HG02973 (cell line): ENCODE results near the gene LGALS9C.
"Not testable (repeated sequence)": the region's sequence is repeated elsewhere in the genome, so short reads cannot be mapped to it uniquely, and the experiment has no call there.

Experiments
- ATAC-seq: cut with Tn5 transposase; IDR thresholded peaks from one replicate; pipeline ENCODE4 v1.9.1; 2021; ENCODE audit warnings: moderate library complexity; ENCODE audit not compliant: unreplicated experiment

Gene LGALS9C

DNA sequence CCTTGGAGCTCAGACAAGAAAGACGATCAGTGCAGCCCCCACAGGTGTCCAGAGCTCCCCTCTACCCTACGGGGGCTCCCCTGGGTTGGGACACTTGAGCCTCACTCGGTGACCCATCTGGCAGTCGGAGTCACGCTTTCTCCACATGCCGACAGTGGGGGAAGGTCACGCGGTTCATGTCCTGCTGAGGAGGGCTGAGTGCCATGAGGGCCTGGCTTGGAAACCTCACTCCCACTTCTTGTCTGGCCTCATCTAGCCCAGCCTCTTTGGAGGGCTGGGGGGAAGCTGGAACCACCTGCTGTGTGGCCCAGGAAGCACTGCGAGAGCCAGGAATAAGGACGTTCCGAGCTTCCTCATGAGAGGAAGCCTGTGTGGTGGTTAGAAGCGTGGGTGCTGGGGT, 1.8 kb downstream of the LGALS9C start:
- not testable (repeated sequence) for ATAC-seq

DNA sequence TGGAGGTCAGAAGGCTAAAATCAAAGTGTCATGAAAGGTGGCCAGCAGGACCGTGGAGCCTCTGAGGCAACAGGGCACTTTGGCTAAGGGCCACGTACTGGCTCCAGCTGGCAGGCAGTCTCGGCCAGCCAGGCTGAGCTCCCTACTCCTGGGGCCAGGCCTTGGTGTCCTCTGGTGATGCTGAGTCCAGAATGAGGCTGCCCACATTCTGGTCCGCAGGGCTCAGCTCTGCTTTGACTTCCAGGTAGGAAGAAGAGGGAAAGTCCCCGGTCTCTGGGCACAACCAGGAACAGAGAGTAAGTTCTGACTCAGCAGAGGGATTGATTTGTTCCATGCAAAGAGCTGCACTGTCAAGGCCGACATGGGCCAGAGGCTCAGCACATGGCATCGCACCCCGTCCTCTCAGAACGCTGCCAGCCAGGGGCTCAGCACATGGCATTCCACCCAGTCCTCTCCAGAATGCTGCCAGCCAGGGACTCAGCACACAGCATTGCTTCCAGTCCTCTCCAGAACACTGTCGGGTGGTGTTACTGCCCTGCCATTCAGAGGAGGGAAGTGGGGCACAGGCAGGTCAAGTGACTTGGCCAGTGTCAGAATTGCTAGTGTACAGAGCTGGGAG, 2.5 kb downstream of the LGALS9C start:
- ATAC-seq, result not testable (repeated sequence)

DNA sequence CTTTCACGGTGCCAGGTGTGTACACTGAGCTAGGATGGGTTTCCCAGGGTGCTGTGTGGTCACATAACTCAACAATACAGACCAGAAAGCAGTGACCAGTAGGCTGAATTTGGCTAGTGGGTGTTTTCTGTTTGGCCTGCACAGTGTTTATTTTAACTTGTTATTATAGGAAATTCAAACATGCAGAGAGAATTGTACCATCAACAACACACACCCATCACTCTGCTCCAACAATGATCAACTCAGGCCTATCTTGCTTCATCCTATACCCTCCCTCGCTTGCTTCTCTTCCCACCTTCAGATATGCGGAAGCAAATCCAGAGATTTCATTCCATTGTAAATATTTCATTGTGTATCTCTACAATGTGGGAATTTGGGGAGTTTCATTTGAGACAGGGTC, 5.2 kb downstream of the LGALS9C start:
- not testable (repeated sequence) for ATAC-seq

DNA sequence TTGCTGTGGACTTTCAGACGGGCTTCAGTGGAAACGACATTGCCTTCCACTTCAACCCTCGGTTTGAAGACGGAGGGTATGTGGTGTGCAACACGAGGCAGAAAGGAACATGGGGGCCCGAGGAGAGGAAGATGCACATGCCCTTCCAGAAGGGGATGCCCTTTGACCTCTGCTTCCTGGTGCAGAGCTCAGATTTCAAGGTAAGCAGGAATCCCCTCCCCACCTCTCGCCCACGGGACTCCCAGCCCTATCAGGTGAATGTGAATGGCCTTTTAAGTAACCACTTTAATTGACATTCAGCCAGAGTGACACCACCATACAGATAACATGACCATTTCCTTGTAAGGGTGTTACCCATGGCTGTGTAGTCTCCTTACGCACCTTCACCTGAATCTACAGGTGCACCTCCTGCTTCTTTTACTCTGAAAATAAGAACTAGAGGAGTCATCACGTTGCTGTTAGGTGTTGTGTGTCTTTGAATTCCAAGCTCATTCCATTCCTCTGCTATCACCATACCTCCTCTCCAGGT, 9.4 kb downstream of the LGALS9C start:
- not testable (repeated sequence) for ATAC-seq

DNA sequence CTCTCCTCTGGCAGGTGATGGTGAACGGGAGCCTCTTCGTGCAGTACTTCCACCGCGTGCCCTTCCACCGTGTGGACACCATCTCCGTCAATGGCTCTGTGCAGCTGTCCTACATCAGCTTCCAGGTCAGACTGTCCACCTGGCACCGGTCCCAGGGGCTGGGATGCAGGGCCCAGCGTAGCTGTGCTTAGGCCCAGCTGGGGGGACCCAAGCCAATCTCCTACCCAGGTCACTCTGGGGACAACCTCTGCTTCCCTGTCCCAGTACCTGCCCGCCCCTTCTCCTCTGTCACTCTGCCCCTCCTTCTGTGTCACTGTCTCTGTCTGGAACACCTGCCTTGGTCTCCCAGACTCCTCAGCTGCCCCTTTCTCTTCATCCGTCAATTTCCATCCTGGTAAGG, 11.0 kb downstream of the LGALS9C start:
- not testable (repeated sequence) for ATAC-seq

DNA sequence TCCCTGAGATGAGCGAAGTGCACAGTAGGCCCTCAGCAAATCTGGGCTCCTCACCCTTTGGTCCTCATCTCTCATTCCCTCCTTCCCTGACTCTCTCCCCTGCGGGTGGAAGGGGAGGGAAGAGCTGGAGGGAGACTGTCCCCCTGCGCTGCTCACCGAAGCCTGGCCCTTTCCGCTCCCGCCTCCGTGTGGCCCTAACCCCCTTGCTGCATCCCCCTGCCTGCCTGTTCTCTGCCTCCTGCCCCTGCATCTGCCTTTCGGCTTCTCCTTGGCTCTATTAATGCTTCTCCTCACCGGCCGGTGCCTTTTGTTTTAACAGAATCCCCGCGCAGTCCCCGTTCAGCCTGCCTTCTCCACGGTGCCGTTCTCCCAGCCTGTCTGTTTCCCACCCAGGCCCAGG, 12.0 kb downstream of the LGALS9C start:
- not testable (repeated sequence) for ATAC-seq

DNA sequence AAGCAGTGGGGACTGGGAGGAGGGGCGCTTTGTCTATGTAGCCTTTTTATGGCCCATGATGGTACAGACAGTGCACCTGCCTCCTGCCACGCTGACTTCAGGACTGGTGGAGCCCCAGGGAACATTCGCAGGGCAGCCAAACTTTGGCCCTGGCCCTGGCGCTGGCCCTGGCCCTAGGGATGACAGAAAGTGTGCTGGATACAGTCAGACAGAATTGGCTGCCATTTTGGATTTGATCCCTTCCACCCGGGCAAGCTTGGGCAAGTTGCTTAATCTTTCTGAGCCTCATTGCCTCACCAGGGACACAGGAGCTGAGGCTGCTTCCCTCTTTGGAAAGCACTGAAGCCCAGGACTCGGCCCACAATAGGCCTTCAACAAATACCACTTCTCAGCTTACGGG, 13.4 kb downstream of the LGALS9C start:
- not testable (repeated sequence) for ATAC-seq

DNA sequence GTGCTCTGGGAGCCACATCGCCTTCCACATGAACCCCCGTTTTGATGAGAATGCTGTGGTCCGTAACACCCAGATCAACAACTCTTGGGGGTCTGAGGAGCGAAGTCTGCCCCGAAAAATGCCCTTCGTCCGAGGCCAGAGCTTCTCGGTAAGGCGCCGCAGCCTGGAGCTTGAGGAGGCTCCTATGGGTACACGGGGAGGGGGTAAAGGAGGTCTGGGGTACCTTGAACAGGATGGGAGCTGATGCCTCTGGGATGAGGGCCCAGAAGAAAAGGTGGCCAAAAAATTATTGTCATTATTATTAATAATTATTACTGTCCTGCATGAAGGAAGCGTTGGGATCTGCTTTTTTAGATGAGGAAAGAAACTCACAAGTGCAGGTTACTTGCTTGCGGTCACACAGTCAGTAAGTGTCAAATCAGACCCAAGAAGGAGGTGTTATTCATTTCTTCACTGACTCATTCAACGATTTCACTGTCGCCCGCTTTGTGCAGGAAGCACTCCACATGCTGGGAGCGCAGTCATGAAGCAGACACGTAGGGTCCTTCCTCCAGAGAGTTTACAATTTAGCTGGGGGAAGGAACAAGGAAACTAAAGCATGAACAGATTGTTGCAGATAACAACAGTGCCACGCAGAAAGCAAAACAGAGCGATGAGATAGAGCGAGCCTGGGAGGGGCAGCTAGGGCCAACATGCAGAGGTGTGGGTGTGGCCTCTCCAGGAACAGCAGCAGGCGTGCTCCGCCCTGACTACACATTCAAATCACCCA, 16.3 kb downstream of the LGALS9C start:
- ATAC-seq, result not testable (repeated sequence)

DNA sequence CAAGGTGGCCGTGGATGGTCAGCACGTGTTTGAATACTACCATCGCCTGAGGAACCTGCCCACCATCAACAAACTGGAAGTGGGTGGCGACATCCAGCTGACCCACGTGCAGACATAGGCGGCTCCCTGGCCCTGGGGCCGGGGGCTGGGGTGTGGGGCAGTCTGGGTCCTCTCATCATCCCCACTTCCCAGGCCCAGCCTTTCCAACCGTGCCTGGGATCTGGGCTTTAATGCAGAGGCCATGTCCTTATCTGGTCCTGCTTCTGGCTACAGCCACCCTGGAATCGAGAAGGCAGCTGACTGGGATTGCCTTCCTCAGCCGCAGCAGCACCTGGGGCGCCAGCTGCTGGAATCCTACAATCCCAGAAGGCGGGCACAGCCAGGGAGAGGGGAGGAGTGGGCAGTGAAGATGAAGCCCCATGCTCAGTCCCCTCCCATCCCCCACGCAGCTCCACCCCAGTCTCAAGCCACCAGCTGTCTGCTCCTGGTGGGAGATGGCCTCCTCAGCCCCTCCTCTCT, 17.7 kb downstream of the LGALS9C start:
- ATAC-seq, result not testable (repeated sequence)

DNA sequence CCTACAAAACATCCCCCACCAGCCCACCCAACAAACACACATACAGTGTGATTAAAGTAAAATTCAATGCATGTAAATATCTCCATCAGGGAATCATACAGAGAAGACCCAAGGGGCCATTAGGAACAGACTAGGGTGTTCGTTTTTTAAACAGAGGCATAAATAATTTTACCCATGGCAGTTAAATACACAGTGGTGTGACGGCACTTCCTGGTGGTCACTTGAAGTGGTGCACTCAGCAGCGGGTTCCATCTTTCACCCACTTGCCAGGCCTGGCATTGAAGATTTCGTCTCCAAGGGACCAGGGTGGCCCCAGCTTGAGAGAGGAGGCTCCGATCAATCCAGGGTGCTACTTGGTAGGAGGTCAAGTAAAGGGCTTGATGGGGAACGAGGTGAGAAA, 20.5 kb downstream of the LGALS9C start:
- ATAC-seq, result not testable (repeated sequence)

DNA sequence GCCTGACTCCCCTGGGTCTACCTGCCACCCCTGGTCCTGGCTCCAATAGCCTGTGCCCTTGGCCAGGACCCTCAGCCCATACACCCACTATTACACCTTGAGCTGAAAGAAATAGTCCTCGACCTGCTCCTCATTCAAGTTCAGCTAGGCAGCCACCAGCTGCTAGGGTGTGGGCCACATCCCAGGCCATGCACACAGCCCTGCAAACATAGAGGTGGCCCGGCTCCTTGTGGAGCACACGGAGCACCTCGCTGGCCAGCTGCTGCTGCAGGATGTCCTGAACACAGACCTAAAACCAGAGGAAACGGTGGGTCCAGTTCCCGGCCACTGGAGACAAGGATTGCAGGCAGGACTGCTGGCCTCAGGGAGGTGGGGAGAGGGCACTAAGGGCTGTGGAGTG, 22.5 kb downstream of the LGALS9C start:
- ATAC-seq, result not testable (repeated sequence)

DNA sequence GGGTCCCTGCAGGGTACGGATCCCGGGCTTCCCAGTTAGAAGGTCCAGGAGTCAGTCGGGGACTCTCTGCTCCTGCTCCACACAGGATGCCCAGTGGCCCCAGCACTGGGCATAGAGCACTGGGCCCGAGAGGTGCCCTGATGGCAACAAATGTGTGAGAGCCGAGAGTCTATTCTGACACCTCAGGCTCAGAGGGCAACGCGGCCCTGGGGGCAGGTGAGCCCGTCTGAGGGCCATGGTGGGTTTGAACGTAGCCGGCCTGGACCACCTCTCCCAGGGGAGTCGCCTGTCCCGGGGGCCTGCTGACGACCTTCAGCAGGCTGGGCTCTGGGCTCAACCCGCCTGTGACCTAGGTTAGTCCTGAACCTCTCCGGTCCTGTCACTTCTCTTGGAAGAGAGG, 23.2 kb downstream of the LGALS9C start:
- not testable (repeated sequence) for ATAC-seq

DNA sequence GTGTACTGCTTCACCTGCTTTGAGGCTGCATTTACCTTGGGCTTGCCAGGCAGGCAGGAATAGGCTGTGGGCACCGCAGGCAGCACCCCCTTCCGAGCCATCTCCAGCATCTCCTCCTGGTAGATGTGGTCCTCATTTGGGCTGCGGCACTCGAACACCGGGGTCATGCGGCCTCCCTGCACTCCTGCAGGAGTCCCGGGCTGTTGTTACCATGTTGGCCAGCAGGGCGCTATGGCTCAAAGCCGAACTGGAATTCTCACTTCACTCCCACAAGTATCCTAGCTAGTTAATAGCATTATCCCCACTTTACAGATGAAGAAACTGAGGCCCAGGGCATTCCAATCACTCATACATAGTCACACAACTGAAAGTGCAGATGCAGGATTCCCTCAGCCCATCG, 23.7 kb downstream of the LGALS9C start:
- not testable (repeated sequence) for ATAC-seq

DNA sequence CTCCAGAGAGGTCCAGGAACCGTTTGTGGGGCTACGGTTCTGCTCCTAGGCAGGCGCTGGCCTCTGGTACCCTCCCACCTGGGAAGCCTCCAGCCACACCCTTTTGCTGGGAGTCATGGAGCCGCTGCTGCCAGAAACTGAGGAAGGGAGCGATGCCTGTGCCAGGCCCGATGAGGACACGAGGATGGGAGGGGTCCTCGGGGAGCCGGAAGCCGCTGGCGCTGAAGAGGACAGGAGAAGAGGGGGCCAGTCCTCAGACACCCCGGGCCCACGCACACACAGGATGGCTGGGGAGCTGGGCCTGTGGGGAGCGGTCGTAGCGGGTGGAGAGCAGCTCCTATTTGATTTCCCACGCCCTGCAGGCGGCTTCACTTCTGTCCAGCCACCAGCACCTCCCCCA, 24.2 kb downstream of the LGALS9C start:
- ATAC-seq, result not testable (repeated sequence)

DNA sequence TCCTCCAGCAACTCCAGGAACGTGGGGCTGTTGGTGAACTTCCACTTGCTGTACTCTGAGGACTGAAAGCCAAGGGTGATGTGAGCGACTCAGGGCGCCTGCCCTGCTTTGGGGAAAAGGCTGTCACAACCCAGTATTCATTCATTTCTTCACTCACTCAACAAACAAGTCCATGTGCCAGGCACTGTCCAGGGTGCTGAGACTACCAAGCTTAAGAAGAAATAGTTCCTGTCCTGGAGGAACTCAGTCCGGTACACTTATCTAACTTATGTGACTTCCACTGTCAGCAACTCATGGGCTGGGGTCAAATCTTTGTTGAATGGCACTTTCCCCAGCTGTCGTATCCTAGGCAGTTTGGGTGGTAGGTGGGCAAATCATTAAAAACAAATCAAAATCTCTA, 26.6 kb downstream of the LGALS9C start:
- not testable (repeated sequence) for ATAC-seq

DNA sequence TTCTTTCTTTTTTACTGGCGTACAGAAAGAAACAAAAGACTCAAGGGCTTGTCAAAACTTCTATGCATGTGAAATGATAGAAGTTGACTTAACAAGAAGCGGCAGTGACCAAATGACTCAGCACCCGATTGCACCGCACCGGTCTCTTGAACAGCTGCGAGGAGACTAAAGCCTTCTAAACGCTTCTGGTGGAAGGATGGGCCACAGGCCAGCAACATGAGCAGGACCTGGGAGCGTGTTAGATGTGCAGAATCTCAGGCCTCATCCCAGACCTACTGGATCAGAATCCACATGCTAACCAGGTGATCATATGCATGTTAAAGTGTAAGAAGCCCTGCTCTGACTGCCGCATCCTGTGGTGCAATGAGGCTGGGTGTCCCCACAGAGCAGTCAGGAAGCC, 31.1 kb downstream of the LGALS9C start:
- not testable (repeated sequence) for ATAC-seq

DNA sequence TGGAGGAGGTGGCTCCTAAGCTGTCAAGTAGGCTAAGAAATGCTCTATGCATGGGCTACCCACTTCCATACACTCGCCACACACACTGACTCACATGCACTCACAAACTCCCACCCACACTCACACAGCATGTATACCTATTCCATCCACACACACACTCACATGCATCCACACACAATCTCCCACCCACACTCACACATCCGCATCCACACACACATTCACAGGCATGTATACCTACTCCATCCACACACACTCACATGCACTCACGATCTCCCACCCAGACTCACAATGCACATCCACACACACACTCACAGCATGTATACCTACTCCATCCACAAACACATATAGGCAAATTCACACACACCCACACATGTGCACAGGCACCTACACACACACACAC, 32.1 kb downstream of the LGALS9C start:
- not testable (repeated sequence) for ATAC-seq

DNA sequence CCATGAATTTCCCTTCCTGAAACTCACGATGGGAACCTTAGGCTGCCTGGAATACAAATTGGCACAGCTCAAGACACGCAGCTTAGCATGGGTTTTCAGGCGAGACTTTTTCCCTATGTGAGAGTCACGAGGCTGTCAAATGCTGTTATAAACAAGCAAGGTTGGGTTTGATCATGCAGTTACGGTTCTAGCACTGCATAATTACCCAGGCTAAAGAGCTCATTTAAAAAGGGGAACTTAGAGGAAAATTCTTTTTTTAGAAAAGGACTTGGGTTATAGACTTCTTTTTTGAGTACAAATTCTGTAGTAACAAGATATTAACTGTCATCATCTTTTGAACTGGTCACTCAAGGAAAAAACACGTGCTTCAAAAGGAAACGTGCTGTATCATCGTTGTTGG, 44.5 kb downstream of the LGALS9C start:
- not testable (repeated sequence) for ATAC-seq

DNA sequence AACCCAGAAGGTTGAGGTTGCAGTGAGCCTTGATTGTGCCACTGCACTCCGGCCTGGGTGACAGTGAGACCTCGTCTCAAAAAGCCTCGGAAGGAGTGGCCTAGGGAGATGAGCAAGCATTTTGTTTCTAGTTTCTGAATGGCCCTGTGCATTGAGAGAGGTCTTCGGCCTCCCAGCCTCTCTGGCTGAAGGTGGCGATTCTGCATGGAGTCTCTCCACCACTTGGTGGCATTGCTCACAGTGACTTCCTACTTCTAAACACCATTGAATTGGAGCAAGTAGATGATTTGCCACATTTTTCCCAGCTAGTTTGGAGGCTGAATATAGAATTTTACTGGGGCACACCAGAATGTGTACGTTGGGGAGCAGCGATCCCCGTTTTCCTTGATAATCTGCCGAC, 48.4 kb downstream of the LGALS9C start:
- ATAC-seq, result not testable (repeated sequence)

DNA sequence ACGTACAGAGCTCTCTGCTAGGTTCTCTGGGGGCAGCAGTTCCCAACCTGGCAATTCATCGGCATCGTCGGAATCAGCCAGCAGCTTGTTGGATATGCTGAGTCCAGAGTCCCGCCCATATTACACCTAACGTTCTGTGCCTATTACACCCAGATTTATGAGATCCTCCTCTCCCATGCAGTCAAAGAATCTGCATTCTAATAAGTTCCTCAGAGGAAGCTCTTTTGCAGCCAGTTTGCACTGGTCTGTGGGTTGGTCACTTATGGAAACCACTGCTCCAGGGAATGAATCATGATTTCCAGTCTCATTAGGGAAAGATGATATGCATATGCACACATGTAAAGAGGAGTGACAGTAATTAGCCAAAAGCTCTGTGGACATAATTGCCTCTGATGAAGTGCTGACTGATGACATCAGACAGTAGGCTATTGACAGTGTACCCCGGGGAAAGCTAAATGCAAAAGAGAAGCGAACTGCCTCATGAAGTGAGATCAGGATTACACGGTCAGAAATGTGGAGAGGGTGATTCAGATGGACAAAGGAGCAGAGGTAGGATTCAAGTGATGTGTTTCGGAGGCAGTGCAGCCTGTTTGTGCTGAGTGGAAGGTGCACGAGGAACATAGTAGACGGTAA, 49.7 kb downstream of the LGALS9C start:
- not testable (repeated sequence) for ATAC-seq

DNA sequence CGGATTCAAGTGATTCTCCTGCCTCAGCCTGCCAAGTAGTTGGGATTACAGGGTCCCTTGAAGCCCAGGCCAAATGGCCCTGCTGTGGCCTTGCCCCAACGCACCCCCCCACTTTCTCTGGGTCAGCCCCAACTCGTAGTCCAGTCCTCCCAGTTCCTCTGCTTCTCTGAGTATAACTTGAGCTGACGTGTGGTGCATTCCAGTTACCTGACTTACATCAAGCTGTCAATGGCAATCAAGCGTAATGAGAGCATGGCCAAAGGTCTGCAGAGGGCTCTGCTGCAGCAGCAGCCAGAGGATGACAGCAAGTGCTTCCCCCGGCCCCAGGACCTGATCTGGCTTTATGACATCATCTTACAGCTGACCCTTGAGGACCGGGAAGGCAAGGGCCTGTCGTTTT, 50.8 kb downstream of the LGALS9C start:
- not testable (repeated sequence) for ATAC-seq
